Keratinocyte (primary cell): Measurements from ENCODE around the gene BAG5. TPM values are rescaled to one million over a fixed set of nuclear protein-coding genes. Genes with fewer than 3 reads are reported as not detected.

Experiments
- DNase-seq: peaks from one replicate; pipeline ENCODE4 v3.0.0-alpha.2; 2011; ENCODE audit warnings: low read depth, missing footprints, low spot score
- FAIRE-seq: peaks from 2 replicates; lab custom pipeline; 2011; peaks lifted over from hg19 to GRCh38; lab: Jason Lieb, UNC
- H2AFZ ChIP-seq: 2 replicates; pipeline ENCODE4 v1.6.0; 2012; ENCODE audit warnings: low read length, control low read depth, inconsistent platforms; ENCODE audit not compliant: control insufficient read depth
- H3K27ac ChIP-seq: 2 replicates; pipeline ENCODE4 v1.5.1; 2011; ENCODE audit warnings: low read length; ENCODE audit not compliant: control insufficient read depth, insufficient read depth
- H3K27me3 ChIP-seq: 3 replicates; pipeline ENCODE4 v1.6.0; 2011; ENCODE audit warnings: low read length; ENCODE audit not compliant: control insufficient read depth, insufficient read depth; ENCODE audit errors: extremely low read depth
- H3K36me3 ChIP-seq, 2 experiments: 2 replicates in 1 of 2; 3 replicates in 1 of 2; pipeline ENCODE4 v1.5.1; 2011; ENCODE audit warnings: low read length in 2 of 2, mild to moderate bottlenecking in 1 of 2; ENCODE audit not compliant: control insufficient read depth in 2 of 2, insufficient read depth in 2 of 2; ENCODE audit errors: extremely low read depth in 1 of 2
- H3K4me1 ChIP-seq: 3 replicates; pipeline ENCODE4 v1.5.1; 2011; ENCODE audit warnings: low read length; ENCODE audit not compliant: control insufficient read depth, insufficient read depth; ENCODE audit errors: extremely low read depth
- H3K4me2 ChIP-seq: 3 replicates; pipeline ENCODE4 v1.6.0; 2011; ENCODE audit warnings: low read depth, low read length; ENCODE audit not compliant: control insufficient read depth, insufficient read depth; ENCODE audit errors: extremely low read depth
- H3K4me3 ChIP-seq, 3 experiments: fragments of 200-600 bp in 1 of 3; sonication (generic) in 1 of 3; 2 replicates in 2 of 3; 3 replicates in 1 of 3; pipeline ENCODE4 v1.5.1; 2011 to 2016; ENCODE audit warnings: low read length in 3 of 3, mild to moderate bottlenecking in 3 of 3, control low read depth in 2 of 3, inconsistent platforms in 1 of 3, low read depth in 1 of 3, mixed read lengths in 1 of 3, mixed run types in 1 of 3, moderate library complexity in 1 of 3; ENCODE audit not compliant: control insufficient read depth in 2 of 3, insufficient read depth in 2 of 3; ENCODE audit errors: extremely low read depth in 1 of 3
- H3K79me2 ChIP-seq: 2 replicates; pipeline ENCODE4 v1.6.0; 2012; ENCODE audit warnings: low read length; ENCODE audit not compliant: control insufficient read depth, insufficient read depth
- H3K9ac ChIP-seq: 3 replicates; pipeline ENCODE4 v1.6.0; 2011; ENCODE audit warnings: low read length; ENCODE audit not compliant: control insufficient read depth, insufficient read depth; ENCODE audit errors: extremely low read depth
- H3K9me1 ChIP-seq: 3 replicates; pipeline ENCODE4 v1.6.0; 2011; ENCODE audit warnings: low read length; ENCODE audit not compliant: control insufficient read depth, insufficient read depth; ENCODE audit errors: extremely low read depth
- H3K9me3 ChIP-seq: 2 replicates; pipeline ENCODE4 v1.5.1; 2012; ENCODE audit warnings: low read depth, low read length; ENCODE audit not compliant: control insufficient read depth
- H4K20me1 ChIP-seq: 3 replicates; pipeline ENCODE4 v1.6.0; 2011; ENCODE audit warnings: low read length; ENCODE audit not compliant: control insufficient read depth, insufficient read depth; ENCODE audit errors: extremely low read depth
- EZH2 ChIP-seq: IDR thresholded peaks from one replicate; pipeline ENCODE4 v1.6.1; 2012; ENCODE audit warnings: inconsistent platforms, mild to moderate bottlenecking, low read length, moderate library complexity
- dilution Hi-C: fragments of 300-500 bp; cut with MboI; formaldehyde crosslinking; loops from one replicate; pipeline ENCODE4 v1.7.0; 2020; ENCODE audit warnings: low sequenced_read_pairs; ENCODE audit not compliant: extremely low pct_ligation_motif_present
- polyA plus RNA-seq, 5 experiments: library from polyadenylated mRNA; depleted of rRNA in 3 of 5; stranded (reverse) in 3 of 5; stranded (forward) in 1 of 5; unstranded in 1 of 5; fragments of >200 nt; gene quantifications; 1 replicate in 1 of 5; 2 replicates in 3 of 5; 3 replicates in 1 of 5; pipeline versions ENCODE4 v1.2.1 to v1.2.3, GENCODE V29; 2011 to 2012; ENCODE audit warnings: missing spikeins in 2 of 5, low read depth in 1 of 5, low replicate concordance in 1 of 5
- TF ChIP-seq, protein P1 (sequence below), 3 experiments: IDR thresholded peaks in 1 of 3; conservative IDR thresholded peaks in 1 of 3; optimal IDR thresholded peaks in 1 of 3; 2 replicates in 2 of 3; 3 replicates in 1 of 3; pipeline versions ENCODE3 to v1.5.1; 2011; ENCODE audit warnings: low read length in 3 of 3, mild to moderate bottlenecking in 3 of 3, moderate library complexity in 2 of 3, control low read depth in 1 of 3, inconsistent platforms in 1 of 3; ENCODE audit not compliant: insufficient read depth in 2 of 3; ENCODE audit errors: extremely low read depth in 1 of 3

The BAG5 gene
- polyA plus RNA-seq, 1 donor (not counting 4 experiments of a cell fraction or from before 2014, with no cell fraction given) = 14.4 TPM

GRCh38 chr14:103544388-103545218, 17.9 kb downstream of the BAG5 start:
- H3K4me3 ChIP-seq = no peak overlapping the region
- H2AFZ ChIP-seq = no peak overlapping the region
- H3K27ac ChIP-seq = no peak overlapping the region
- H3K27me3 ChIP-seq = no peaks in the 10 kb centered on the region
- peaks cover 7% of the 10 kb centered on the region for H4K20me1 ChIP-seq
- peaks cover 29% of the 10 kb centered on the region for H3K4me1 ChIP-seq
- no peaks in the 10 kb centered on the region for H3K9me1 ChIP-seq
- TF ChIP-seq, protein P1, sequence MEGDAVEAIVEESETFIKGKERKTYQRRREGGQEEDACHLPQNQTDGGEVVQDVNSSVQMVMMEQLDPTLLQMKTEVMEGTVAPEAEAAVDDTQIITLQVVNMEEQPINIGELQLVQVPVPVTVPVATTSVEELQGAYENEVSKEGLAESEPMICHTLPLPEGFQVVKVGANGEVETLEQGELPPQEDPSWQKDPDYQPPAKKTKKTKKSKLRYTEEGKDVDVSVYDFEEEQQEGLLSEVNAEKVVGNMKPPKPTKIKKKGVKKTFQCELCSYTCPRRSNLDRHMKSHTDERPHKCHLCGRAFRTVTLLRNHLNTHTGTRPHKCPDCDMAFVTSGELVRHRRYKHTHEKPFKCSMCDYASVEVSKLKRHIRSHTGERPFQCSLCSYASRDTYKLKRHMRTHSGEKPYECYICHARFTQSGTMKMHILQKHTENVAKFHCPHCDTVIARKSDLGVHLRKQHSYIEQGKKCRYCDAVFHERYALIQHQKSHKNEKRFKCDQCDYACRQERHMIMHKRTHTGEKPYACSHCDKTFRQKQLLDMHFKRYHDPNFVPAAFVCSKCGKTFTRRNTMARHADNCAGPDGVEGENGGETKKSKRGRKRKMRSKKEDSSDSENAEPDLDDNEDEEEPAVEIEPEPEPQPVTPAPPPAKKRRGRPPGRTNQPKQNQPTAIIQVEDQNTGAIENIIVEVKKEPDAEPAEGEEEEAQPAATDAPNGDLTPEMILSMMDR (optimal IDR thresholded peaks at IDR 0.05 in 1 of 3, IDR thresholded peaks at IDR 0.05 in 1 of 3, conservative IDR thresholded peaks at IDR 0.05 in 1 of 3; ENCODE audit: extremely low read depth in 1 of 3, insufficient read depth in 2 of 3, low read length in 3 of 3) = no peak
- TF ChIP-seq EZH2 = no peak
- dilution Hi-C loops = no loop called here
- no peaks in the 10 kb centered on the region for H3K9me3 ChIP-seq
- H3K36me3 ChIP-seq = no peaks in the 10 kb centered on the region
- DNase-seq = no peak
- no peaks in the 10 kb centered on the region for H3K79me2 ChIP-seq
- no peak overlapping the region for H3K9ac ChIP-seq
- no peak overlapping the region for H3K4me2 ChIP-seq
- FAIRE-seq = no peak

DNA sequence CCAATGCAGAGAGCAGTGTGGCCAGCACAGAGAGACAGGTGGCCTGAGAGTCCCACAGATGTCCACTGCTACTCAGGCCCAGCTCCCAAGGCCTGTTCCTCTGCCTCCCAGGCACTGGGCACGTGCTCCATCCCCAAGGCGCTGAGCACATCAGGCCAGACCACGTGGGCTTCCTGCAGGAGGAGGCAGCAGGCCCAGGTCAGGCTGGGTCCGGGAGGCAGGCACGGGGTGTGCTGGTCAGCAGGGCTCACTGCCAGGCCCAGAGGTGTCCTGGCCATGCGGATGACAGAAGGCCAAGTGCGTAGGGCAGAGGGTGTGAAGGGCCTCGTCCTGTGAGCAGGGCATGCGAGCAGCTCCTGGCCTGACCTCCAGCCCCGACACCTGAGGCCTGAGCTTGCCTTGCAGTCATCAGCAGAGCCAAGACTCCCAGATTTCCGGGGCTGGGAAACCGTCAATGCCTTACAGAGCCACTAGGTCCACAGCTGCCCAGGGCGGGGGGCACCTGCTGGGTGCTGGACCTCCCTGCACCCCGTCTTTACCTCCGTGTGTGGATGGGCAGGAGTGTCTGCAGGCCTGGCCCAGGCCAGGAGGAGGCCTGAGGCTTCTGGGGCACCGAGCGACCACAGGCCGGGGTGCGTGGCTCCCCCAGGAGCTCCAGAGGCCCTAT, 18.6 kb downstream of the BAG5 start:
- FAIRE-seq (no peak), DNase-seq (no peak)
- Histone ChIP-seq H3K36me3 (no peaks in the 10 kb centered on the region), H3K4me3 (no peak overlapping the region), H4K20me1 (peaks cover 7% of the 10 kb centered on the region), H3K9me3 (no peaks in the 10 kb centered on the region), H3K79me2 (no peaks in the 10 kb centered on the region), H3K27me3 (no peaks in the 10 kb centered on the region), H3K9ac (no peak overlapping the region), H3K27ac (no peak overlapping the region), H3K4me2 (no peak overlapping the region), H2AFZ (no peak overlapping the region), H3K9me1 (no peaks in the 10 kb centered on the region), H3K4me1 (peaks cover 31% of the 10 kb centered on the region)
- dilution Hi-C loops = no loop called here
- TF ChIP-seq EZH2 = no peak
- TF ChIP-seq, protein P1 (optimal IDR thresholded peaks at IDR 0.05 in 1 of 3, IDR thresholded peaks at IDR 0.05 in 1 of 3, conservative IDR thresholded peaks at IDR 0.05 in 1 of 3; ENCODE audit: extremely low read depth in 1 of 3, insufficient read depth in 2 of 3, low read length in 3 of 3) = no peak
